Muscle of leg (tissue), 11 donors: ENCODE measurements around the gene PLA2G2F. TPM values are rescaled to one million over a fixed set of nuclear protein-coding genes. Genes with fewer than 3 reads are reported as not detected.
"Not testable (repeated sequence)": the region's sequence is repeated elsewhere in the genome, so short reads cannot be mapped to it uniquely, and the experiment has no call there.

Experiments used
- DNase-seq: peaks from one replicate; pipeline ENCODE4 v3.0.0; 2013
- H3K27ac ChIP-seq: one replicate; pipeline ENCODE4 v1.5.1; 2013; ENCODE audit warnings: mild to moderate bottlenecking, low read length, control low read depth
- H3K27me3 ChIP-seq: one replicate; pipeline ENCODE4 v1.6.1; 2013; ENCODE audit warnings: low read length; ENCODE audit not compliant: control insufficient read depth, insufficient read depth
- H3K36me3 ChIP-seq: one replicate; pipeline ENCODE4 v1.6.1; 2013; ENCODE audit warnings: low read length; ENCODE audit not compliant: control insufficient read depth, insufficient read depth
- H3K4me1 ChIP-seq: one replicate; pipeline ENCODE4 v1.6.1; 2013; ENCODE audit warnings: low read length; ENCODE audit not compliant: control insufficient read depth, insufficient read depth
- H3K4me3 ChIP-seq: one replicate; pipeline ENCODE4 v1.5.1; 2013; ENCODE audit warnings: low read length, control low read depth
- H3K9me3 ChIP-seq: replicated peaks from 2 replicates; pipeline ENCODE4 v1.6.1; 2013; ENCODE audit warnings: low read depth, low read length; ENCODE audit not compliant: control insufficient read depth
- WGBS: methylation state at CpG from one replicate; pipeline ENCODE4 v1.1.5; 2013; ENCODE audit warnings: missing lambda C conversion rate; ENCODE audit not compliant: insufficient coverage; 5-methylcytosine and 5-hydroxymethylcytosine counted together
- polyA plus RNA-seq, 8 donors: library from polyadenylated mRNA; unstranded; fragments of 120-200 nt; gene quantifications; one replicate each; pipeline versions ENCODE4 v1.2.1 to v1.2.3, GENCODE V29; 2013; ENCODE audit warnings: inconsistent platforms in 1 of 8, low replicate concordance in 1 of 8; ENCODE audit not compliant: insufficient read length in 8 of 8, insufficient read depth in 1 of 8
- total RNA-seq: library from RNA; stranded (reverse); fragments of 120-200 nt; gene quantifications from one replicate; pipeline ENCODE4 v1.2.4, GENCODE V29; 2013

Gene PLA2G2F
- total and polyA plus RNA-seq, 9 donors = not detected

- DNase-seq = no peak
- peaks cover 4% of the 10 kb centered on the region for H3K27me3 ChIP-seq
- H3K27ac ChIP-seq = no peak overlapping the region
- H3K4me1 ChIP-seq = peaks cover 16% of the 10 kb centered on the region
- H3K4me3 ChIP-seq = no peak overlapping the region
- WGBS = 80% methylated on average over 9 of the region's 10 CpGs
- no peaks in the 10 kb centered on the region for H3K36me3 ChIP-seq
- H3K9me3 ChIP-seq = peaks cover 3% of the 10 kb centered on the region
Observed at GRCh38 chr1:20126806-20127440, 12.2 kb upstream of the PLA2G2F start.

DNA sequence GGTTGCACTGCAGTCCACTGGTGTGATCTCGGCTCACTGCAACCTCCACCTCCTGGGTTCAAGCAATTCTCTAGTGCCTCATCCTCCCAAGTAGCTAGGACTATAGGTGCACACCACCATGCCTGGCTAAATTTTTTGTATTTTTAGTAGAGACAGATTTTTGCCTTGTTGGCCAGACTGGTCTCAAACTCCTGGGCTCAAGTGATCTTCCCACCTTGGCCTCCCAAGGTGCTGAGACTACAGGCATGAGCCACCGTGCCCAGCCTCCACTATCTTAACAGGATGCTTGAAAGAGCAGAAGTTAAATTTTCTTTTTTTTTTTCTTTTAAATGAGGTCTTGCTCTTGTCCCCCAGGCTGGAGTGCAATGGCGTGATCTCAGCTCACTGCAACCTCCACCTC, 8.6 kb upstream of the PLA2G2F start:
- not testable (repeated sequence) for H3K36me3 ChIP-seq, H3K4me1 ChIP-seq, DNase-seq, H3K27ac ChIP-seq, H3K27me3 ChIP-seq, H3K4me3 ChIP-seq, H3K9me3 ChIP-seq
- WGBS = no CpG with 5 or more reads among the region's 3 CpGs

DNA sequence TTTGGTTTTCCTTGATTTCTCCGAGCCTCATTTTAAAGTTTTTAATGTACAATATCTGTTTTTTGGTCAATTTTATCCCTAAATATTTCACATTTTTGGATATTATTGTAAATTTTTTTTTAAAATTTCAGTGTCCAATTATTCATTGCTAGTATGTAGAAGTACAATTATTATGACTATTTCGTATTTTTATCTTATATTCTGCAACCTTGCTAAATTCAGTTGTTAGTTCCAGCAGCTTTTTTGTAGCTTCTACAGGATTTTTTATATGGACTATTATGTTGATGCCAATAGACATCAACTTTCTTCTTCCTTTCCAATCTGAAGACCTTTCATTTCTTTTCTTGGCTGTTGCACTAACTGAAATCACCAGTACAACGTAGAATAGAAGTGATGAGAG, 4.1 kb upstream of the PLA2G2F start:
- WGBS = no CpG with 5 or more reads among the region's 3 CpGs
- H3K36me3 ChIP-seq = no peaks in the 10 kb centered on the region
- no peaks in the 10 kb centered on the region for H3K9me3 ChIP-seq
- no peak overlapping the region for H3K27ac ChIP-seq
- no peak for DNase-seq
- H3K27me3 ChIP-seq = no peaks in the 10 kb centered on the region
- no peaks in the 10 kb centered on the region for H3K4me1 ChIP-seq
- H3K4me3 ChIP-seq = no peak overlapping the region

DNA sequence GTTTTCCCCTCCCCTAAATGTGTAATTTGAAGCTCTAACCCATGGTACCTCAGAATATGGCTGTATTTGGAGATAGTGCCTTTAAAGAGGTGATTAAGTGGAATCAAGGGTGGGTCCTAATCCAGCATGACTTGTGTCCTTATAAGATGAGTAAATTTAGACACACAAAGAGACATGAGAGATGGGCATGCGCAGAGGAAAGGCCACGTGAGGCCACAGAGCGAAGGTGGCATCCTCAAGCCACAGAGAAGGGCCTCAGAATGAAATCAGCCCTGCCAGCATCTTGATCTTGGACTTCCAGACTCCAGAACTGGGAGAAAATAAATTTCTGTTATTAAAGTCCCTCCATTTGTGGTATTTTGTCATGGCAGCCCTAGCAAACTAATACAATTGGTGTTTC, 2.9 kb upstream of the PLA2G2F start:
- H3K4me3 ChIP-seq = no peak overlapping the region
- WGBS = 100% methylated on average over 1 of the region's 3 CpGs
- no peaks in the 10 kb centered on the region for H3K27me3 ChIP-seq
- DNase-seq = no peak
- no peaks in the 10 kb centered on the region for H3K9me3 ChIP-seq
- no peaks in the 10 kb centered on the region for H3K4me1 ChIP-seq
- H3K27ac ChIP-seq = no peak overlapping the region
- no peaks in the 10 kb centered on the region for H3K36me3 ChIP-seq

DNA sequence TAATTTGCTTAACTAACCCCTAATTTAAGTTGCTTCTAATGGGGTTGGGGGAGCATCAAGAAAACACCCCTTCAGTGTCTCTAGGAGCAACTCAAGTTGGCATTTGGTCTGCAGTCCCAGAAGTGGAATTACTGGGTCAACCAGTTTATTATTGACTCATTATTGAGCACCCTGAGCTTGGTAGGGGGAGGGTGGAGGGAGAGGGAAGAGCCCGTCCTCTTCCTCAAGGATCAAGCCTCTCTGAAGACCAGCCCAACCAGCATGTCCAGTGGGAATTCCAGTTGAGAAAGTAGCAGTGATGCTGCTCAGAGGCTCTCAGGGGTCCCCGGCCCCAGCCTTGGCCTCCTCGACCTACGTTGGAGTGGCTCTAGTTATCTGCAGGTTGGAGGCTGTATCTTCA, 2.1 kb upstream of the PLA2G2F start:
- Histone ChIP-seq H3K4me3 (no peak overlapping the region), H3K27me3 (peaks cover 2% of the 10 kb centered on the region), H3K36me3 (no peaks in the 10 kb centered on the region), H3K4me1 (no peaks in the 10 kb centered on the region), H3K27ac (no peak overlapping the region), H3K9me3 (no peaks in the 10 kb centered on the region)
- WGBS = 93% methylated on average over 3 of the region's 4 CpGs
- no peak for DNase-seq

- Histone ChIP-seq H3K9me3 (no peaks in the 10 kb centered on the region), H3K27ac (no peak overlapping the region), H3K36me3 (no peaks in the 10 kb centered on the region), H3K27me3 (peaks cover 2% of the 10 kb centered on the region), H3K4me1 (no peaks in the 10 kb centered on the region), H3K4me3 (no peak overlapping the region)
- 78% methylated on average over 1 of the region's 1 CpG for WGBS
- no peak for DNase-seq
Observed at GRCh38 chr1:20137604-20138003, 1.5 kb upstream of the PLA2G2F start.

GRCh38 chr1:20138346-20138745, 777 bp upstream of the PLA2G2F start:
- H3K36me3 ChIP-seq = no peaks in the 10 kb centered on the region
- H3K9me3 ChIP-seq = no peaks in the 10 kb centered on the region
- no peak overlapping the region for H3K4me3 ChIP-seq
- H3K27ac ChIP-seq = no peak overlapping the region
- H3K4me1 ChIP-seq = no peaks in the 10 kb centered on the region
- no peak for DNase-seq
- peaks cover 2% of the 10 kb centered on the region for H3K27me3 ChIP-seq
- WGBS = 100% methylated on average over 4 of the region's 6 CpGs

- DNase-seq = no peak
- H3K27me3 ChIP-seq = peaks cover 2% of the 10 kb centered on the region
- H3K36me3 ChIP-seq = no peaks in the 10 kb centered on the region
- H3K4me3 ChIP-seq = no peak overlapping the region
- 71% methylated on average over 13 of the region's 13 CpGs for WGBS
- H3K4me1 ChIP-seq = no peaks in the 10 kb centered on the region
- no peak overlapping the region for H3K27ac ChIP-seq
- no peaks in the 10 kb centered on the region for H3K9me3 ChIP-seq
Observed at GRCh38 chr1:20139776-20140612, 871 bp downstream of the PLA2G2F start.

DNA sequence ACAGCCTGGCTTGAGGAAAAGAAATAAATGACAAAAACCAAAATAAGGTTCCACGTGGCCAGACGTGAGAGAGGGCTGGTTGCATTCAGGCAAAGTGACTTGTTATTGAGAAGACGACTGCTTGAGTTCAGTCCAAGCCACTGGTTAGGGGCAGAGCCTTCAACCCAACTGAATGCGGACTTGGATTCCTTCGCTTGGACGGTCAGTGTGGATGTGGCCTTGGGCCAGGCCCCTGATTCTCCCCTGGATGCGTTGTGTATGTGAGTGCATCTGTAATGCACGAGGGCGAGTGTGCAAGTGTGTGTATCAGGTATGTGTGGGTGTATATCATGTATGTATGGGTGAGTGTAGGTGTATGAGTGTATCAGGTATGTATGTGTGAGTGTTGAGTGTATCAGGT, 1.9 kb downstream of the PLA2G2F start:
- WGBS = 75% methylated on average over 9 of the region's 9 CpGs
- Histone ChIP-seq H3K27me3 (peaks cover 2% of the 10 kb centered on the region), H3K27ac (no peak overlapping the region), H3K36me3 (no peaks in the 10 kb centered on the region), H3K4me1 (no peaks in the 10 kb centered on the region), H3K4me3 (no peak overlapping the region), H3K9me3 (no peaks in the 10 kb centered on the region)
- DNase-seq = no peak

DNA sequence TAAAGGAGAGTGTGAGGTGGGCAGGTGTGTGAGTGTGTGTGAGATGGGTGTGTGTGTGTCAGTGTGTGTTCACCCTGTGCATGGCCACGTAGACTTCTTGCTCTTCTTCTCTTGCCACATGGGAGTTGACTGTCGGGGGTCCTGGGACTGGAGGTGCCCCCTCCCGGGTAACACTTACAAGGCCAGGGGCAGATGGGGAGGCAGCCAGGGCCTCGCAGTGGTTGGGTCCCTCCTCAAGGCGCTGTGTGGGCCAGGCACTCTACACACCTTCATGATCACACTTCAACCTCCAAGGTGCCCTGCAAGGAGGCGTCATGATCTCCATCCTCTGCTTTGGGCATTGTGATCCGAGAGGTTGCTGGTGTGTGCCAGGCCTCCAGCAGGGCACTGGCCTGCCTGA, 2.3 kb downstream of the PLA2G2F start:
- Histone ChIP-seq H3K4me3 (no peak overlapping the region), H3K27me3 (peaks cover 2% of the 10 kb centered on the region), H3K4me1 (no peaks in the 10 kb centered on the region), H3K27ac (no peak overlapping the region), H3K36me3 (no peaks in the 10 kb centered on the region), H3K9me3 (no peaks in the 10 kb centered on the region)
- 92% methylated on average over 4 of the region's 7 CpGs for WGBS
- no peak for DNase-seq
